NCI-H1105 (cell line): ENCODE results near the gene PSORS1C2.
A peak's percentile ranks its signal among the peaks of the same experiment; 100 is the strongest.

Experiments used
- DNase-seq: peaks from one replicate; lab custom pipeline; 2025; lab: John Stamatoyannopoulos, UW

PSORS1C2 gene

DNA sequence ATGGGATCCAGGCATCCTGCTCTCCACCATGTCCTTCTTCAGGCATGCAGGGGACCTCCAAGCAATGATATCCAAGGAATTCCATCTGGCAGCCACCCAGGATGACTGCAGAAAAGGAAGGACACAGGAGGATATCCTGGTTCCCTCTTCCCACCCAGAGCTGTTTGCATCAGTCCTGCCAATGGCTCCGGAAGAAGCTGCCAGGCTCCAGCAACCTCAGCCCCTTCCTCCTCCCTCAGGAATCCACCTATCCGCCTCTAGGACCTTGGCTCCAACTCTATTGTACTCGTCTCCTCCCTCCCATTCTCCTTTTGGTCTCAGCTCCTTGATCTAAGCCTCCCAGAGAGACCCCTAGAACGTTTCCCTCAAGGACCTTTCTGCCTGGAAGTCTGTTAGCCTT lies 733 bp upstream of the PSORS1C2 start:
- no peak for DNase-seq

DNA sequence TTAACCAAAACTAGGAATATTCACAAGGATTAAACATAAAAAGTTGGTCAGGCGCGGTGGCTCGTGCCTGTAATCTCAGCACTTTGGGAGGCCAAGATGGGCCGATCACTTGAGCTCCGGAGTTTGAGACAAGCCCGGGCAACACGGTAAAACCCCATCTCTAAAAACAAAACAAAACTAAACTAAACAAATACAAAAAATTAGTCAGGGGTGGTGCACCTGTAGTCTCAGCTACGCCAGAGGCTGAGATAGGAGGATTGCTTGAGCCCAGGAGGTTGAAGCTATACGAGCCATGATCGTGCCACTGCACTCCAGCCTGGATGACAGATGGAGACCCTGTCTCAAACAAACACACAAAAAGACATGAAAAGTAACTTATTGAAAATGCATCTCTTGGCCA lies 3.2 kb downstream of the PSORS1C2 start:
- DNase-seq, result no peak

GRCh38 chr6:31132806-31133205 lies 6.1 kb downstream of the PSORS1C2 start:
- DNase-seq, result no peak

GRCh38 chr6:31131595-31131994 lies 7.3 kb downstream of the PSORS1C2 start:
- no peak for DNase-seq

DNA sequence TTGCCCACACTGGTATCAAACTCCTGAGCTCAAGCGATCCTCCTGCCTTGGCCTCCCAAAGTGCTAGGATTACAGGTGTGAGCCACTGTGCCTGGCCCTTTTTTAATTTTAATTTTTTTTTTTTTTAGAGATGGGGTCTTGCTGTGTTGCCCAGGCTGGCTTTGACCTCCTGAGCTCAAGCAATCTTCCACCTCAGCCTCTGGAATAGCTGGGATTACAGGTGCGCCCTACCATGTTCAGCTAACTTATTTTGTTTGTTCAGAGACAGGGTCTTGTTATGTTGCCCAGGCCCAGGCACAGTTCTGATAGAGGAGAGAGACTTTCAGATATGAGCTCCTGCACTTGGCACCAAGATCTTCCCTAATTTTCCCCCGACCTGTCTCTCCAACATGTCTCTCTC lies 8.1 kb downstream of the PSORS1C2 start:
- no peak for DNase-seq

- no peak for DNase-seq
Observed at GRCh38 chr6:31129130-31129529, 9.7 kb downstream of the PSORS1C2 start.

DNA sequence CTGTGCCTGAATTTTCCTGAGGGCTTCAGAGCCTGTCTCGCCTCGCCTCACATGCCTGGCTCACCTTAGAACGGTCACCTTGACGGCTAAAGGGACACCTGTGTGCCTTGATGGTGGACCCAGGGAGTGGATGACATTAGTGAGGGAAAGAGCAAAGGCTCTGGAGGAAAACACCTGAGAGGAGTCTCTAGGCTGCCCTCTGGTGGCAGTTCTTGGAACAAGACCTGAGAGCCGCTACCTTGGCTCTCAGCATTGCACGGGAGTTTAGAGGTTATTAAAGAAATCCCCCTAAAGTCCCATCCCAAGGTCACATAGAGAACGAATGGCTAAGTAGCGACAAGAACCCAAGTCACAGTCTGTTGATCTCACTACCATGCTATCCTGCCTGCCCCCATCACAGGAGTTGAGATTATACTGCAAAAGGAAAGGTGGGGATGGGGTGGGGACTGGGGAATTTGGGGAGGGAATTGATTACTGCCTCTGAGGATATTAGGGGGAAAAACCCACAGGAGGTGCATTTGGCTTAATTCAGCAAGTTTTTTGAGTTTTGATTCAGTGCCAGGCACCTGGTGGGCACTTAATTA lies 10.7 kb downstream of the PSORS1C2 start:
- DNase-seq, result peak; percentile 42

- DNase-seq, result no peak
Observed at GRCh38 chr6:31126396-31127175, 12.3 kb downstream of the PSORS1C2 start.

- no peak for DNase-seq
Observed at GRCh38 chr6:31125586-31126363, 13.1 kb downstream of the PSORS1C2 start.

DNA sequence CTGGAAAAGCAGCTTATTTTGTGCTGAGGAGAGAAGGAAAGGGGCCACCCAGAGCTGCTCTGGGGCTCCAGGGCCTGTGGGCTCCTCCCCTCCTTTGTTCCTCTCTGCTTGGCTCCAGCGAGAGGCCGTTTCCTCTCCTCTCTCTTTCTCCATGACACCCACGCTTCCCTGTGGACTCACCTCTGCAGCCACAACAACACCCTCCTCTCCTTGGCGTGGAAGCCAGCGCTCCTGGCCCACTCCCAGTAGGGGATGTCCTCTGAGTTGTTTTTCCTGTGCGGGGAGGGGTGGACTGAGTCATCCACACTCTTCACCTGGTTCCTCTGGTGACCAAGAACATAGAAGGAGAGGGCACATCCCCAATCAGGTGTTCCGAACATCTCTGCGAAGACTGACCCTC lies 13.7 kb downstream of the PSORS1C2 start:
- DNase-seq, result no peak

DNA sequence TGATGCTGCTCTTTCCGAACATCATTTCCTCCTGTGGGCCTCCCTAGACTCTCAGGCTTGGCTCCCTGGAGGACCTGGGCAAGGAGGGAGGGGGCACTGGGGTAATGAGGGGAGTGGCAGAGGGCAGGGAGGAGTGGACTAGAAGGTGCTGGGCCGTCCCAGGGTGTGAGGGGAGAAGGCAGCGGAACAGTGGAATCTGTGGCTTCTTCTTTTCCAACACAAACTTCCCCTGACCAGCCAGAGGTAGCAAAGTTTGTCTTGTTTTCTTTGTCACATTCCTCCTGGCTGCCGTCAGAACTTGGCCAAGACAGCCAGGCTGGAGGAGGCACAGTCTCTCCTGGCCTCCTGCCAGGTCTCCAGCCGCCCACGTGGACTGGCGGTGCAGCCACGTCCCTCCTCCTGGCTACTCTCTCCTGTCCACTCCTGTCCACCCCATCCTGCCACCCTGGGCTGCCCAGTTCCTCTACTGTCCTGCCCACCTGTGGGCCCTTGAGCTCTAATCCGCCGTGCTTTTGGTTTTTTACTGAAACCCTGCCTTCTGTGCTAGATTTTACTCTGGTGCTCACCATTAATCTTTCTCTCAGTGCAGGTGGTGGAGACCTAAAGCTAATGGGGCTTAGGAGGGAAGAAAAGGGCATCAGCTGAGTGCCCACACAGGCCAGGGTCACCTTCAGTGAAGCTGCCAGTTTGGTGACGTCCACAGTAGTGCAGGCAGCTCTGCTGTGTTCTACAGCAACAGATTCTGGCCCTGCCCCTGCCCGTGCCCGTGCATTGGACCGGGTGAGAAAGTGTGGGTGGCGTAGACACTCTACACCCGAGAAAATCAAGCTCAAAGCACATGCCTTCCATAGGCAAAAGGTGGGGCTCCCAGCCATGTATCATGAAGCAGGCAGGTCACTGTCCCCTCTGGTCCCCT lies 15.8 kb downstream of the PSORS1C2 start:
- no peak for DNase-seq

GRCh38 chr6:31121131-31121790 lies 17.6 kb downstream of the PSORS1C2 start:
- DNase-seq, result no peak

DNA sequence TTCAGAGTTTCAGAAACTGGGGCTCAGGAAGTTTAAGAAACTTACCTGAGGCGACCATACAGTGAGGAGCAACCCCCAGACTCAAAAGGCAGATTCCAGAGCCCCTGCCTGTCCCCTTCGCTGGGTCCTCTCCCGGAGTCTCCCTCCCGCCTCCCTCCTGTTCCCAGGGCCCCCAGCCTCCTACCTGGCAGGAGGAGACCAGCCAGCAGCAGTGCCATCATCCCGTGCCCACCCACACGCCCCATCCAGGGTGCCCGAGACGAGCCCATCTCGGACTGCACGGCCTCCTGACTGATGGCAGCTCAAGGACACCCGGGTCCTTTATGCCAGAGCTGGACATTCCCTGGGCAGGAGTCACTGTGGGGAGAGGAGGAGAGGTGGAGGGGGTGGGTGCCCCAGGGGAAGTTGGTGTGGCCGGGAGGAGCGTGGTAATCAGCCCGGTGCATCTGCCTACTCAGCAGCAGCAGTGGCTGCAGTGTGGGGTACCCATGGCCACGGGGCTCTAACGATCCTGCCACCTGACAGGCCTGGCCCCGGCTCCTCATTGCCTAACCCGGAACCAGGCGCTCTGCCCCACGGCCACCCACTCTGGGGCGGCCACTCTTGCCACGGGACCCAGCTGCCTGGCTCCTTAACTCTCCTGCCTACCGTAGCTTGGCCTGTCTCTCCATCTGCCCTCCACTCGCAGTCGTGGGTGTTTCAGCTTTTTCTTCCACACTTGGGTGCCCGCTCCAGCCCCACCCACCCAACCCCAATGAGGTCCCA lies 18.5 kb downstream of the PSORS1C2 start, which contains the start of gene CDSN:
TSS of gene CDSN (minus strand) at position 296 of the 765 bp plus-strand sequence. CDS start at position 269, 27 bp downstream.
- no peak for DNase-seq

GRCh38 chr6:31118178-31118577 lies 20.7 kb downstream of the PSORS1C2 start:
- no peak for DNase-seq

- no peak for DNase-seq
Observed at GRCh38 chr6:31116661-31117385, 22.0 kb downstream of the PSORS1C2 start.

DNA sequence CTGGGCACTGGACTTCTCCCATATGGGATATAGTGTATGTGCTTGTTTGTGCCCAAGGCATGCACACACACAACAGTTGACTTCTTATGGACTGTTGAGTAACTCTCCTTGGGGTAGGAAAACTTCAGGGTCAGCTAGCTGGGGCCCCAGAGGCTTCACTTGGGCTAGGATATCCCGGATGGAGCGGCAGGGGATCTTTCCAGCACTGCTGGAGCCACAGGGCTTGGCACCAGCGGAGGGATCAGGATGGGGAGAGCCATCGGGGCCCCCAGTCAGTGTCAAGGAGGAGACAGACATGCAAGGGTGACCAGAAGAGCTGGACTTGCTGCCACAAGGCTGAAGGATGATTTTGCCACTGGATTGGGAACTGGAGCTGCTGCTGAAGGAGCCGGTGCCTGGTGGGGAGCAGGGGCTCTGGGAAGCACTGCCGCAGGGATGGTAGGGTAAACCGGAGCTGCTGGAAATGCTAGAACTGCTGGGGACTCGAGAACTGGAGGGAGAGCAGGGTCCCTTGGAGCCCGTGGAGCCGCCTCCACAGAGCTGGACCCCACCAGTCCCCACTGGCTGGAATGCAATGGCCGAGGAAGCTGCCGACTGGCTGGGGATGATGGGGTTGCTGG lies 22.8 kb downstream of the PSORS1C2 start:
- no peak for DNase-seq

GRCh38 chr6:31114970-31115849 lies 23.7 kb downstream of the PSORS1C2 start:
- no peak for DNase-seq

DNA sequence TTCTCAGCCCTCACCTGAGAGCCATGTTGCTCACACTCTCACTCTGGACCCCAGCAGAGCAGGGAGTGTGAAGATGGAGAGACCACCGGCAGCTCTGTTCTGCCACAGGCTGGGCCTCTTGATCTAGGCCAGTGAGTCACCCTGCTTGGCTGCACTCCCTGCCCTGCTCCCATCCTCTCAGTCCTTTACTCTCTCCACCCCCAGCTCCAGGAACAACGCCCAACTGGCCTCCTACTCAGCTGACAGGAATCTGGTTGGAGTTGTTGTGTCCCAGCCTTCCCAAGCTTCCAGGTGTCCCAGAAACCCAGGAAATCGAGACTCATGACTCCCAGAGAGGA lies 24.4 kb downstream of the PSORS1C2 start, which contains the start of gene PSORS1C1:
TSS of gene PSORS1C1 (plus strand) at position 260 of the 338 bp plus-strand sequence. CDS start 14,833 bp downstream, outside the sequence.
- no peak for DNase-seq
